ENCODE measurements around the gene COPB2. TPM values are rescaled to one million over a fixed set of nuclear protein-coding genes. Genes with fewer than 3 reads are reported as not detected.

The COPB2 gene
- total RNA-seq, 1 experiment from 2014 or later = 119 TPM

GRCh38 chr3:139310474-139310933 lies 78.9 kb downstream of the COPB2 start (continued):
- TF ChIP-seq REST (IDR thresholded peaks at IDR 0.05; ENCODE audit: low read depth) (no peak), POLR2A (IDR thresholded peaks at IDR 0.05; ENCODE audit: borderline replicate concordance, extremely low read depth, insufficient read depth, insufficient read length) (no peak), YY1 (IDR thresholded peaks at IDR 0.05; ENCODE audit: extremely low read depth, insufficient replicate concordance, low read depth, low read length) (peak; percentile 84), EZH2 (IDR thresholded peaks at IDR 0.05) (no peak), FOSL1 (IDR thresholded peaks at IDR 0.05; ENCODE audit: low read depth) (no peak), TCF7L2 (IDR thresholded peaks at IDR 0.05; ENCODE audit: borderline replicate concordance, extremely low read depth, insufficient read depth, insufficient read length) (peak; percentile 96), ATF3 (IDR thresholded peaks at IDR 0.05) (no peak), ELF1 (IDR thresholded peaks at IDR 0.05; ENCODE audit: borderline replicate concordance, low read depth) (no peak), EZH2phosphoT487 (IDR thresholded peaks at IDR 0.05; ENCODE audit: borderline replicate concordance) (no peak), ZBTB33 (IDR thresholded peaks at IDR 0.05; ENCODE audit: extremely low read depth, insufficient replicate concordance, low read length) (peak; percentile 47)
